NCI-H2107 (cell line): ENCODE results near the gene SUB1.
"Not testable (repeated sequence)": the region's sequence is repeated elsewhere in the genome, so short reads cannot be mapped to it uniquely, and the experiment has no call there.

Source experiments
- DNase-seq: peaks from one replicate; lab custom pipeline; 2025; lab: John Stamatoyannopoulos, UW

Gene SUB1

DNA sequence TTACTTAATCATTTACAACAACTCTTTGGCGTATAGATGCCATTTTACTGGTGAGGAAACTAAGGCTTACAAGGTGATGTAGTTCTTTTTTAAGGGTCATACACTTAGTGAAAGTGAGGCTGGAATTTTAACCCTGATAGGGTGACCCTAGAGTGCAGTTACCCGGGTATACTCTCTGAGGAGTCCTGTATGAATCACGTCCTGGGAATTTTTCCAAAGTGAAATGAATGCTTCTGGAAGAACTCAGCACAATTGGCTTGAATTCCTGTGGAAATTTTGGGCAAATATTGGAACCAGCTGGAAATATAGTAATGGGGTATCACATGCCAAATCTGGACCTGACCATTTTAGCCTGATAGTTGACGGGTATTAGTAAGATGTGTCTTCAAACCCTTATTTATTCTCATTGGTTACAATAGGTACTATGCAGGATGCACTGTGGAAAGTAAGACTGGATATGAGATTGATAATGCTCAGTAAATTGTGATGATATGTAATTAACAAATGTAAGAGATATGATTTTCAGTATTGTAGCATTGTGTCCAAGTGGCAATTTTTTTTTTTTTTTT, 14.8 kb downstream of the SUB1 start:
- no peak for DNase-seq

DNA sequence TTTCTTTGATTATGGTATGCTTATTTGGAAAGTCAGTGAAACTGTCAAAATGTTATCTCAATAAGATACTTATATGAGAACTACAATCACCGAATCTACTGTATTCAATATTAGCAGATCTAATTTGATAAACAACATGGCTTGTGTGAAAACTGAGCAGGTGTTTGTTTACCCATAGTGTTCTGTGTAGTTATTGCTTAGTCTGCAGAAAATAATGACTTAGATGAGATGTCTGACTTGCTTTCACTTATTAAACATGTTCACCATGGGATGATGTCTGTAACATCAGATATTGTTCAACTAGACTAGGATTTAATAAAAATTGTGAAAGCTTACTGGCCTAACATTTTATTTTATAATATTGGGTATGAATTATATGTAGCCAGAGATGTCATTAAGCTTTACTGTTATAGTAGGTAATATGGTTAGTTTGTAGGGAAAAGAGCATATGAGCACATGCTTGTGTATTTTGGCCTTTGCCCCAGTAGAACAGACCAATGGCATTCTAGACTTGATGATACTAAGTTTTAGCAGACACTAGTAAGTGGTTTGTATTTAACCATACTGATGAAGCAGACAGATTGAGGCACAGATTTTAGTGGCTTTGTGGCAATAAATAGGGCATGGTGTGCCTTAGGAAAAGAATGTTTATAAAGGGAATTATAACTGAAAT, 16.4 kb downstream of the SUB1 start:
- DNase-seq = no peak

DNA sequence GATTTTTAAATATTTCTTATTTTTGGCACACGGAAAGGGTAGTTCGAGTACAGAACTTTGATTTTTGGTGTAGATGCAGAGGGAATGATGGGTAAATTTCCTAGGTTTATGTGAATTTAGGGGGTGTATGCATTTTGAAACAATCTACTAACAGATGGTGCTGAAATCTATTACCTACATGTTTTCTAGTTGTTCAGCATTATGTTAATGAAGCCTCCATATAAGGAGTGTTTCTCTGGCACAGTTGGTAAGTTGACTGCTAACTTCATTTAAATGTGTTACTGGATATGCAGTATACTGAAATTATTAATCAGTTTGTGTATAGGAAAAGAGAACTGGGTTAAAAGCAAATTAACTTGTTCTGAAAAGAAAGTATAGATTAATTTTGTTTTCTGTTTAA, 17.5 kb downstream of the SUB1 start:
- no peak for DNase-seq

DNA sequence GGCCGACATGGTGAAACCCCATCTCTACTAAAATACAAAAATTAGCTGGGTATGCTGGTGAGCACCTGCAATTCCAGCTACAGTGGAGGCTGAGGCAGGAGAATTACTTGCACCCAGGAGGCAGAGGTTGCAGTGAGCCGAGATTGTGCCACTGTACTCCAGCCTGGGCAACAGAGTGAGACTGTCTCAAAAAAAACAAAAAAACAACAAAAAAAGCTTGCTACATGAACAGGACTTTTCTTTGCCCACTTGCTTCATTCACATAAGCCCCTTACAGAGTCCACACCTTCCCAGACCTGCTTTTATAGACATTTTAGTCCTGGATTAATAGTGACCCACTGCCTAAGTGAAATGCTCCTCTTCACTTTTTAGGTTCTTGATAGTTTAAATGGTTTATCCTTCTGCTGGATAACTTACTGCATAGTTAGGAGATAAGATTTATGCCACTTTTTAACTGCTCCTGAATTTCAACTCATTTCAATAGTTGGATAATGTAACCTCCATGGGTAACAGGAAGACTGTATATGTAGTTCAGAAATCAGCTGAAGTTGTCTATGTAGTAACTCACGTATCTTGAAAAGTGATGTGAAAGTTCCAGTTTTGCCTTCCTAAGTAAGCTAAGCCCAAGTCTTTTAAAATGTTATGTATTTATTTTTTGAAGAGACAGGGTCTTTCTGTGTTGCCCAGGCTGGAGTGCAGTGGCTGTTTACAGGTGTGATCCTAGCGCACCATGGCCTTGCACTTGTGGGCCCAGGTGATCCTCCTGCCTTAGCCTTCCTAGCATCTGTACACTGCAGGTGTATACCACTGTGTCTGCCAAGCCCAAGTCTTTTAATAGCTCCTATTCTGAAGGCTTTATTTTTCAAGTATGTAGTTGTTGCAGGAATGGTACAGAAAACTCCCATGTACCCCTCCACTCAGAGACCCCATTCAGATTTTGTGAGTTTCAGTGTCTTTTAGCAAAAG, 19.7 kb downstream of the SUB1 start:
- no peak for DNase-seq

DNA sequence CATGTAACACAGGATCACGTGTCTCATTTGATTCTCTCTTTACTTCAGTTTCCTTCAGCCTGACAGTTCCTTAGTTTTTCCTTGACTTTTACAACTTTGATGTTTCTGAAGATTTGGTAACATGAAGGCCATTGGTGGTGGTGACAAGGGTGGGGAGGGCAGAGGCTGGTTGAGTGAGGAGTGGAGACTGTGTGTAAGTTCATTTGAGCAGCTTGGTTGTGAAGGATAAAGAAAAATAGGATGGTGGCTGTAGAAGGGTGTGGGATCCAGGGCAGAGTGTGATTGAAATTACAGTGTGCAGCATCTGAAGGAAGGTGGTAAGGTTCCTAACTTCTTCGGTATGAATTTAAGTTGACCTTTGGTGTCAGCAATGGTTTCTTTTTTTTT, 20.4 kb downstream of the SUB1 start:
- DNase-seq = no peak

DNA sequence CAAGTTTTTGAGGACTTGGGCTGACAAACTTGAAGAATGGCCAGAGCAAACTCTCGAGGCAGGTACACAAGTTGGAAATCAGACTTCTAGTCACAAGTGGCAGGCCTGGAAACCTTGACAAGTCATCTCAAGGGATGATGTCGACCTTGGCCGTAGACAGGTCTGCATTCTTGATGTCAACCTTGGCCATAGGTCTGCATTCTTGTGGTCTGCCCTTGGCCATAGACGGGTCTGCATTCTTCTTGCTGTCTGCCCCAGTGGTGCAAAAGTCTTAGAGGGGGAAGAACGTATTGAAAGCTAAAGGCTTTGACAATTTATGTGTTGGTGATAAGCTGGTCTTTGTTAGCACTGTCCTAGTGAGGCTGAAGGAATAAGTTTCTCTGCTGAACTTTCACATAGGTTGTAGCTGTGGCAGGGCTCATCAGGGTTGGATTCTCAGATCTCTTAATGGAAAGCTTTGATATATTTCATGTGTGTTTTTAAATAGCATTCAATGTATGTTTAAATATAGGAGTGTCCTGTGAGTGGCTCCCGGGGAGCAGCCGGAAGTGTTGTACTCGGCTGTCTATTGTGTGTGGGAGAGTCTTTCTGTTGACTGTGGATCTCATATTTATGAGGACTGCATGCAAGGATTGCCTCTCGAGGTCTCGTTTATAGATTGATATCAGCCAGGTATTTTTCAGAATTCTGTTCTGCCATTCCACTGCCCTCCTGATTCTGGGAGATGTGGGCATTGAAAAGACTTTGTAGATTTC, 27.0 kb downstream of the SUB1 start:
- DNase-seq = peak; percentile 17

DNA sequence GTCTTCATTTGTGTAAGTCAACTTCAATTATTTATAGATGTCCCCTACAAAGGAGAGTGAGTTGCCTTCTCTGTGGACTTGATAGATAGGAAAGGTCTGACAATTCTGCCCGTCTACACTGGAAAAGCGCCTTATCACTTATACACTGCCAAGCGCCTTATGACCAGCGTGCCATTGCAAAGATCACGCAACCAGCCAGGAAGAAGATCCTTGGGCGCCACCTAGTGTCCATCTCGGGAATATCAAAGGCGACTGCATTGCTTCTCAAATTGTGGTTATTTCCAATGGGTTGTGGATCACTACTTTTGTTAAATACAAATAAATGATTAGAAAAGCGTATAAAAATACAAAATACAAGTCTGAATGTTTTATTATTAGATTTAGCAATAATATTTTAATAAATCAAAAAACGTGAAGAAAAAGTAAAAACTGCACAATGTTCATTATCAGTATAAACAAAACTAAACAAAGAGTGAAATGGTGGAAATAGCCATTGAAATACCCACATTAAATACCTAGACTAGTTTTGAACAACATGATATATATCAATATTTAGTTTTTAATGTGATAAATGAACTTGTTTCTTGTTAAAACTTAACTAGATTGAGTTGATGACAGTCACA, 27.8 kb downstream of the SUB1 start:
- peak; percentile 78 for DNase-seq

DNA sequence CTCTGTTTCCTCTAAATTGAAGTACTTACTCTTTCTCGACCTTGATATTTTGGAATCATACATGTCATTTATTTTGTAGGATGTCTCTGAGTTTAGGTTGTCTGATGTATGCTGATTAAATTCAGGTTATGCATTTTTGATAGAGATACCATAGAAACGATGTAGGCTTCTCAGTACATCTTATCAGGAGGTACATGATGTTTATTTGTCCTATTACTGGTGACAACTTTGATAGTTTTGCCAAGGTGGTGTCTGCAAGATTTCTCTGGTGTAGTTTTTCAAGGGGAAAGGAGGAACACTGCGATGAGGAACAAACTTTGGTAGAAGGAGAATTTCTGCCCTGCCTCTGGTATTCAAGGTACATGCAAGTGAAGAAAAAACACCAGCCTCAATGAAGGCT, 29.9 kb downstream of the SUB1 start:
- no peak for DNase-seq

DNA sequence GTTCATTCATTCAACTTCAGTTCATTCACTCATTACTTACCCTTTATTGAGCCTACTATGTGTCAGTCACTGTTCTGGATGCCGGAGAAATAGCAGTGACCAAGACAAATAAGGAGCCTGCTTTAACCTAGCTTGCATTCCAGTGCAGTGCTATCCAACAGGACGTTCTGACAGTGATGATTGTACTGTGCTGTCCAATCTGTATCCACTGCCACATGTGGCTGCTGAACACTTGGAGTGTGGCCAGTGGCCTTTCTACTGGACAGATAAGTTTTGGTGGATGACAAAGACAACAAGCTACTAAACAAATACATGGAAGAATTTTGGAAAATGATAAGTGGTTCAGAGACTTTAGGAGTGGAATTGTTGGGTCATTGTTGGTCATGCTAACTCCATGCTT, 33.6 kb downstream of the SUB1 start:
- no peak for DNase-seq

DNA sequence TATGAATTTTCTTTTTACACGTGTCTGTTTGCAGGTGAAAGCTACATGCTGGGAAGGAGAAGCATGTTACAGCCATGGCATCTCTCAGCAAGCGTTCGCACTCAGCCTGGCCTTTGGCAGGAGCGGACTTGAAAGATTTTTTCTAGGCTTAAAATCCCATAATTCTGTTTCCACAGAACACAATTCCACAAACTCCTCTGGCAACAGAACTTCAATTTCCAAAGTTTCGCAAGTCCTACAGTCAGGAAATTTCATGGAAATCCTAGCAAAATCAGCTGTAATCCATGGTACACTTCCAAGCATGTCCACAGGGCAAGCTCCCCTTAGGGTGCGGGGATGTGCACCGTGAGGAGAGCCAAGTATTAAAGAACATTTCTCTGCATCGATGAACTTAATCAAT, 35.9 kb downstream of the SUB1 start:
- no peak for DNase-seq

DNA sequence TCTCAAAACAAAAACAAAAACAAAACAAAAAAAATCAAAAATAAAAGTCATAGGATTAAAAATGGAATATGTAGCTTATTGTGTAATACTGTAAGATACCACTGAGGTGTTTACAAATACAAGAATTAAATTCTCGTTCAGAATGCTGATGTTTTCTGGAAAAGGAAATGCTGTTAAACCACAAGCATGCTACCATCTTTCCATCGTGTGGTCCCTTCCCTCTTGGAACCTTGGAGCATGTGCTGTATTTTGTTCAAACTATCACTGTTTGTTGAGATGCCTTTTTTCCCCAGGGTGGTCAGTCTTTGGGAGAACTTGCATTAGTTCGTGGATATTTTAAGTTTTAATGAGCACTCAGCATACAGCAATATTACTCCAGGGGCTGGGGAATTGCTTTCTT, 39.7 kb downstream of the SUB1 start:
- no peak for DNase-seq

DNA sequence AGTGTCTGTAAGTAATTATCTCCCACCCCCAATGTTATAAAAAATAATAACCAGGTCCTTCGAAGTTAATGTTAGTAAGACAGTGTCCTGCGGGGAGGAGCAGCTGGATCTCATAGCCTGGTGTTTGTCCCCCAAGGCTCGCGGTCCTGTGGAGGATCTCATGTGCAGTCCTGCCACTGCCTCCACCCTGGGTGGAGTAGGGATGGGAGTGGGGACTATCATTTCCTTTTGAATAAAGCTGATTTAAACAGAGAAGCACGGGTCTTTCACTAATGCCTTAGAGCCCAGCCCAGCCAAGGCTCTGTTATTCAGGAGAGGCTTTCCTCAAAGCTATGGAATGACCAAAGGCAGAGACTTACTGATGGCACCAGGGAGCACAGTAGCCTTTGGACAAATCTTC, 40.2 kb downstream of the SUB1 start:
- DNase-seq = no peak

DNA sequence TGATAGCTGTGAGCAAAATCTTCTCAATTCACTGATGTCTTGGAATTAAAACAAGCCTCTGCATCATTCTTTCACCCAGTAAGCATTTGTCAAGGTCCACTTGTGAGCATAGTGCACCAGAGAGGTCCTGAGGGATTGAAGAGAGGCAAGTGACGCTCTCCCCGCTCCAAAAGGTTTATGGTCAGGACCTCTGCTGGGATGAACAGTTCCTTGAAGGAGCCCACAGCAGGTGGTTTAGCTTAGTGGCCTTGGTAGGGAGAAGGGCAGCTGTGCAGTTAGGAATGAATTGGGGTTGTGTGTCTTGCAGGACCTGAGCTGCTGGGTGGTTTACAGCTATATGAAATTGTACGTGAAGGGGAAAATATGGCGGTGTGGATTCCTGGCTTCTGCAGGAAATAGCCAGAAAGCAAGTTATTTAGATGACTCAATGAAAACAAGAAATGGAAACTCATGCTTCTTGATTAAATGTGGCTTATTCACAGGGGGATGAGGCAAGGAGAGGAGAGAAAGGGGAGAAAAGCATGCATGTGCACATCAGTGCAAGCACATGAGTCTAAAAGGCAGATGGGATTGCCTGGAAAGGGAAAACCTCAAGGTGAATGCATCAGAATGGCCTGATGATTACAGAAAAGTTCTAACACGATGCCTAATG, 42.0 kb downstream of the SUB1 start:
- DNase-seq = no peak

DNA sequence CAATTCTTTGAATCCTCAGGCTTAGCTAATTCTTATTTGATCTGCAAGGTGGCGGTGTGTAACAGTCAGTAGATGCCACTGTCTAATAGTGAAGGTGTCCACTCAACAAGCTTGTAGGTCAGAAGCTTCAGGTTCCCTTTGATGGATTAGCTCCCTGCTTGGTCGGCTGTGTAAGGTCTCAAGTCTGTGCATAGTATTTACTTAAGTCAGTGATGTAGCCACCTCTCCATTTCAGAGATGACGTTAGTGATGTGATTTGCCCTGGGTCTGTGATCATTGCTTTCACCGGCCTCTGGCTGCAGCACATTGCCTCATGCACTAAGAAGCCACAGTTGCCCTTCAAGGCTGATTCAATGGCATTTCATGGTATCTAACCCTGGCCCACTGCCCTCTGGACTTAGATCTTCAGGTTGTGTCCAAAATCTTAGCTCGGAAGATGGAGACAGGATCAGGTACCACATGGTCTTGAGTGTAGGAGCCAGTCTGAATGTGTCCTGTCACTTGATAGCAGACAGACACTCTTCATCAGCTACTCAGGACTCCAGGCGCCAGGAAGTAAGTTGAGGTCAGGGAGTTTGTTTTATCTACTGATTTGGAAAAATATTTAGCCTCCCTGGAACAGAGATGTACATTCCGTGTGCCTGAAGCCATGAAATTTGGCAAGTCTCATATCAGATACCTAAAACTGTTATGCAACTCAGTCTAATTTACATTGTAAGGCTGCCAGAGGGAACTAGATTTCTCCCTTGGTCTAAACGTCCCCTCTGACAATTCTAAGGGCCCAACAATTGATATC, 42.9 kb downstream of the SUB1 start:
- DNase-seq = no peak

DNA sequence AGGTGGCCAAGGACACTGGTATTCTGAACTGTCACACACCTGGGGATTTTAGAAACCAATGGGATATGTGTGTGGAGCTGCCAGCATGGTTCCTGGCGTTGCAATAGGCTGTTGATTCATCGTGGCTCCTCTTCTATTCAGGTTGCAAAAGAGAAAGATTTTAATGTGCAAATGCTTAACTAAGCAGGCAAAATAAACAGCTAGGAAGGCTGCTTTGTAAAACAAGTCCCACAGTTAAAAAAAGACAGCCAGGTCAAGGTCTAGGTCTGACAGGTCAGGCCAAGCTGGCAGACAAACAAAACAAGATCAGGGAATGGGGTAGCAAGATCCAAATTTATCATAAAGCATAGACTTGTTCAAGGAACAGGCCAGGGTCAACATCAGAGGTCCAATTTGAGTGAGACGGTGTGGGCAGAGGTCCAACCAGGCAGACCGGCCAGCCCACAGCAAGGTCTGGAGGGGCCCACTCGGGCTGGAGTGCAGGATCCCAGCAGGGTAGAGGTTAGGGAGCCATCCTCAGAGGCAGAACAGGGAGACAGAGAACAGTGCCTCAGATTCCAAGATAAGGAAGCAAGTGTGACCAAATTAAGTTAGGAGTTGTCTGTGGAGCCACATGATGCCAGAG, 45.6 kb downstream of the SUB1 start:
- DNase-seq = no peak

DNA sequence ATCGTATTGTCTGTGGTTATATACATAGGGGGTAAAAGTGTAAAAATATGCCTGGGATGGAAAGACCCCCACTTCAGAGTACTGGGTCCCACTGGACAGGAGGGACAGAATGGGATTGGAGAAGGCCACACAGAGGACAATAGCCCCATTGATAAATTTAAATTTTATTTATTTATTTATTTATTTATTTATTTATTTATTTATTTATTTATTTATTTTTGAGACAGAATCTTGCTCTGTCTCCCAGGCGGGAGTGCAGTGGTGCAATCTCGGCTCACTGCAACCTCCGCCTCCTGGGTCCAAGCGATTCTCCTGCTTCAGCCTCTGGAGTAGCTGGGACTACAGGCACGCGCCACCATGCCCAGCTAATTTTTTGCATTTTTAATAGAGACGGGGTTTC, 47.7 kb downstream of the SUB1 start:
- not testable (repeated sequence) for DNase-seq

DNA sequence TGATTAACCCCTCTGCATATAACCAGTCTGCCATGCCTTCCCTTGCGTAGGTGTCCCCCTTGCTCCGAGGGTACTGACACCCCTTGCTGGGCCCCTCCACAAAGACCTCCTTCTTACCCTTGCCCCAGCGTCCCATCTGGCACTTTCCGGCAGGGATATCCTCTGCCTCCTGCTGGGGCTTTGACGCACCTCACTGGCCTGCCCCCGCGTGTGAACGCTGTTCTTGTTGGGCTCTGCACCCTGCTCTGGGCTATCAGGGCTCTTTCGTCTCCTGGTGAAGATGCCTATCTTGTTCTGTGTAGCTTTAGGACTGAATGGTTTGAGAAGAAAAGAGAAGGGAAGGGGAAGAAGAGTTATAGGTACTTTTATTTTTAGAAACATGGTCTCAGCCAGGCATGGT, 53.0 kb downstream of the SUB1 start:
- DNase-seq = no peak

DNA sequence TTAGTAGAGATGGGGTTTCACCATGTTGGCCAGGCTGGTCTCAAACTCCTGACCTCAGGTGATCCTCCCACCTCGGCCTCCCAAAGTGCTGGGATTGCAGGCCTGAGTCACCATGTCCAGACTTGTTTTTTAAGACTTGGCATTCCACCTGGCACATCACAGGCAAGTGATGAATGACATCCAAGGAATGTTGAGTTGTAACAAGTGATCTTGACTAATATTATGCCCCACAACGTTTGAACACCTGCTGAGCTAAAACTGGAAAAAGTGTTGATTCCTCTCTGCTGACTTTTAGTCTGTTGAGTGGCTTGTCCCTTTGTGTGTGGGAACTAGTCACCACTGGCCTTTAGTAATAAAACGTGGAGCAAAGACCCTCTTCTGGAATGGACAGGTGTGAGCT, 54.6 kb downstream of the SUB1 start:
- DNase-seq = no peak

DNA sequence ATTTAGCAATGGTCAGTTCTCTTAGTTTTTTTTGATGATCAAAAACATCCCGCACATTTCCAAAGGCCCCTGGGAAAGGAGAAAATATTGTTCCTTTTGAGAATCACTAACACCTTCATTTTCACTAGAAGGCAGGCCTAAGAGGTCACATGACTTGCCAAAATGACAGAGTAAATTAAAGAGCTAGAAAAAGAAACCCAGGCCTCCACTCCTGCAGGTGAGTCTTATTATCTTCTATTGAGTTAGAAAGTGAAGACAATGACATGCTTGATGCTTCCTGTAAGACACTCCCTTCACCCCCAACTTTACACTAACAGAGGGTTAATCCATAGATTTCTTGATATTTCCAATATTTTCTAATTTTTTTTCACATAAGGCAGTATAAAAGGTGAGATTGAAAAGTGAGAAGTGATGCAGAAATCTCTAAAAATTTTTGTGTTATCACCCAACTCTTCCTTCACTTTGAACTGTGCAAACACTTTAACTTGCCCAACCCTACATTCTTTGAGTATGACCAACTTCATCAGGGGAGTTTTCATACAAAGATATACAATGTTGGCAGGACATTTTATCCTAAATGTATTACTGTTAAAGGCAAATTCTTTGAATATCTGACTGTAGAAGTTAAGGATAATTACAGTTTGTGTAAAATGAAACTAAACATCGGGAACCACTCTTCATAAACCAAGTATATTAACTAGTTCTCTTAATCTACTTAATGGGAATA, 57.1 kb downstream of the SUB1 start:
- no peak for DNase-seq
